Neural cell (in vitro differentiated cells): ENCODE data around the gene HS3ST5.

Experiments used
- CTCF ChIP-seq: fragments of 450-650 bp; IDR thresholded peaks from 2 replicates; pipeline ENCODE4 v1.5.1; 2014; ENCODE audit warnings: antibody characterized with exemption, mild to moderate bottlenecking, moderate library complexity; ENCODE audit not compliant: poor library complexity, severe bottlenecking
- EP300 ChIP-seq: fragments of 450-650 bp; conservative IDR thresholded peaks from 2 replicates; pipeline ENCODE4 v1.6.1; 2014; ENCODE audit warnings: antibody characterized with exemption, mild to moderate bottlenecking, moderate library complexity; ENCODE audit not compliant: poor library complexity, severe bottlenecking
- EZH2 ChIP-seq: fragments of 200-600, 300-800 bp; shearing (Covaris generic), sonication (generic); IDR thresholded peaks from 2 replicates; pipeline ENCODE4 v1.6.1; 2014; ENCODE audit warnings: antibody characterized with exemption, low read length, borderline replicate concordance, mild to moderate bottlenecking; ENCODE audit not compliant: insufficient read depth, poor library complexity, severe bottlenecking
- POLR2AphosphoS5 ChIP-seq: IDR thresholded peaks from 2 replicates; pipeline ENCODE4 v1.6.1; 2012
- REST ChIP-seq: IDR thresholded peaks from 2 replicates; pipeline ENCODE4 v1.6.1; 2012; ENCODE audit warnings: borderline replicate concordance
- SMC3 ChIP-seq: fragments of 450-650 bp; conservative IDR thresholded peaks from 2 replicates; pipeline ENCODE4 v1.6.1; 2014; ENCODE audit warnings: antibody characterized with exemption, mild to moderate bottlenecking, moderate library complexity; ENCODE audit not compliant: poor library complexity

GRCh38 chr6:114009192-114009591 is 333.6 kb downstream of the HS3ST5 start:
- TF ChIP-seq REST = no peak
- no peak for TF ChIP-seq CTCF
- no peak for TF ChIP-seq EZH2
- TF ChIP-seq SMC3 = no peak
- no peak for TF ChIP-seq POLR2AphosphoS5
- TF ChIP-seq EP300 = no peak
